NCI-H128 (cell line): ENCODE measurements around the gene VPS33A.
"Not testable (repeated sequence)": the region's sequence is repeated elsewhere in the genome, so short reads cannot be mapped to it uniquely, and the experiment has no call there.

Experiments
- DNase-seq: peaks from one replicate; lab custom pipeline; 2025; ENCODE audit not compliant: unreplicated experiment; lab: John Stamatoyannopoulos, UW

Gene VPS33A

DNA sequence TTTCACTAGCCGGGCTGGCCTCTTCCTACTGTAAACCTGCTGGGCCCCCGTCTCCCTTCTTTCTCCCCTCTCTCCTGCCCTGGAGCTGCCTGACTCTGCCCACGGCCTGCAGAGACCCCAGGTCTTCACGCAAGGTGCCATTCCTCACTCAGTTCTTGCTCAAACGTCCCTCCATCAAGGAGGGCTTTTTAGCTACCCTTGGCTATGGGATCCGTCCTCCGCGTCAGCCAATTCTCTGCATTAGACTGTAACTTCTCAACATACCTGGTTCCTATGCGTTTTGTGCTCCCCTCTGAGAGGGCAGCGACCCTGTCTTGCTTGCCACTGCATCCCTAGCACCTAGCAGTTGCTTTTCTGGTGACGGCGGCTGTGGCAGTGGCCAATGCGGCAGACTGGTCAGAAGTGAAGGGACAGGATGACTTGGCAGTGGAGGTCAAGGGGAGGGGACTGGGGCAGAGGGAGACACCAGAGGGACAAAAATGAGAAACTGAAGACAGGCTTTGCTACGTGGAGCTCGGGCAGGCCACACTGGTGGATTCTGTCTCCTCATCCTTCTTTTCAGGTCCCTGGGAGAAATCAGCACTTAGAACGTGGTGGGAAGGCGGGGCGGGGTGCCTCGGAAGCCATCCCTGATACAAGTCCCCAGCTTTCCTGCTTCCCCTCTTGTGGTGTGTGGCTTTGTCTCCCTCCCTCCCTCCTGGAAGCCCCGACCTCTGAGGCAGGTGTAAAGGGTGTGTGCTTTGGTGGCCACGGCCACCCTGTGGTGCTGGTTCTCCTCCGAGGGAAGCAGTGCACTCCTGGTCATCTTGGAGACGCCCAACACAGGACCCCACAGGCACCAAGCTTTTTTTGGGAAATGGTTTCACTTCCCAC is 61.0 kb downstream of the VPS33A start:
- no peak for DNase-seq

DNA sequence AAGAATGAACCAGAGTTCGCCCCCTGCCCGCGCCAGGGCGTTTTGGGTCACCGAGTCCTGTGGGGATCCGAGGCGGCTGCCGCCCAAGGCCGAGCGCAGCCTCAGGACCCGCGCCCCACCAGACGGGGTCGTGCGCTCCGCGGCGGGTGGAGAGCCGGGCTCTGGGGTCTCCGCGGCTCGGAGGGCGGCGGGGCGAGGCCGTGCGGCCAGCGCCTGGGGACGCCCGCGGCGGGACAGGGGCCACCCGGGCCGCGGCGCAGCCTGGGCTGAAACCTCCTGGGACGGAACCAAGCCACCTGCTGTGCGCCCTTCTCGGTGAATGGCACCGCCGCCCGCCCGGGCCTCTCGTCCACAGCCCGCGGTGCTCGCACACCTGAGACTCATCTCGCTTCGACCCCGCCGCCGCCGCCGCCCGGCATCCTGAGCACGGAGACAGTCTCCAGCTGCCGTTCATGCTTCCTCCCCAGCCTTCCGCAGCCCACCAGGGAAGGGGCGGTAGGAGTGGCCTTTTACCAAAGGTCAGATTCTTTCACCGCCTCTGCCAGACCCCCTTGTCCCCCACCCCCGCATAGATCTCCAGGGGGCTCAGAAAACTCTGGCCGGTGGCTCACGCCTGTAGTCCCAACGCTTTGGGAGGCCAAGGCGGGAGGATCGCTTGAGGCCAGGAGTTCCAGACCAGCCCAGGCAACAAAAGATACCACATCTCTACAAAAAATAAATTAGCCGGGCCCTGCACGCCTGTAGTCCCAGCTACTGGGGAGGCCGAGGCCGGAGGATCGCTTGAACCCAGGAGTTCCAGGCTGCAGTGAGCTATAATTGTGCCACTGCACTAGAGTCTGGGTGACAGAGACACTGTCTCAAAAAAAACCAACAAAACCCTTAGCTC is 61.9 kb downstream of the VPS33A start:
- DNase-seq = no peak

DNA sequence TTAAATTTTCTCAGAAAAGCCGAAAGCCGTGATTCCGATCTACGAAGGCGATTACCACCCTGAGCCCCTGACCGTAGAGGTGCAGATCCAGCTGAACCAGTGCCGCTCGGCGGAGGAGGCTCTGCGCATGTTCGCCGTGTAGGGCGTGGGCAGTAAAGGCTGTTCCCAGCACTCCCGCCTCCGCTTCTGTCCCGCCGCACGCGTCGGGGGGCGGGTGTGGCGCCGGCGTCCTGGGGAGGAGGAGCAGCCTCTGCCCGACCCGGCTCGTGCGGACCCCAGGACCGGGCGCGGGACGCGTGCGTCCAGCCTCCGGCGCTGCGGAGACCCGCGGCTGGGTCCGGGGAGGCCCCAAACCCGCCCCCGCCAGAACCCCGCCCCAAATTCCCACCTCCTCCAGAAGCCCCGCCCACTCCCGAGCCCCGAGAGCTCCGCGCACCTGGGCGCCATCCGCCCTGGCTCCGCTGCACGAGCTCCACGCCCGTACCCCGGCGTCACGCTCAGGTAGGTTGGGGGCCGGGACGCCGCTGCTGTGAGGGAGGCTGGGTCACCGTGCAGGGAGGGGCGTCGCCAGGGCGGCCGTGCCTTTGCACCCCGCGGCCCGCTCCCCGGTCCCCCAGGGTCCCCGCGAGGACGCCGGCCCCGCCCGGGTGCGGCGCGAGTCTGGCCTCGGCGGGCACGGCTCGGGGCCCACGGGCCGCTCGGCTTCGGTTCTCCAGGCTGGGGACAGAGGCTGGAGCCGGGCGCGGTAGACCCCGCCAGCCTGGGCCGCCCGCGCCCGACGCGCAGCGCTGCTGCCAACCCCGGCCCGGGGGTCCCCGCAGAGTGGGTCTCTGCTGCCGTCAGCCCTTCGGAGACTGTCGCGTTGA is 62.8 kb downstream of the VPS33A start, which contains the start of gene B3GNT4:
TSS of gene B3GNT4 (plus strand) at position 409 of the 866 bp plus-strand sequence. CDS start 910 bp downstream, outside the sequence.
- peak; percentile 67 for DNase-seq

DNA sequence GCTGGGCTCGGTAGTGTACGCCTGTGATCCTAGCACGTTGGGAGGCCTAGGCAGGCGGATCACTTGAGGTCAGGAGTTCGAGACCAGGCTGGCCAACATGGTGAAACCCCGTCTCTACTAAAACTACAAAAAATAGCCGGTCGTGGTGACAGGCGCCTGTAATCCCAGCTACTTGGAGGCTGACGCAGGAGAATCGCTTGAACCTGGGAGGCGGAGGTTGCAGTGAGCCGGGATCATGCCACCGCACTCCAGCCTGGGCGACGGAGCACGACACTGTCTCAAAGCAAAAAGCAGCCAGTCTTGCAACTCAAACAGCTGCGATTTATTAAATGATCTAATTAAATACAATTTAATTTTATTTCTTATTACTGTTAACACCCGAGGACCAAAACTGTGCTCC is 63.5 kb downstream of the VPS33A start:
- not testable (repeated sequence) for DNase-seq

DNA sequence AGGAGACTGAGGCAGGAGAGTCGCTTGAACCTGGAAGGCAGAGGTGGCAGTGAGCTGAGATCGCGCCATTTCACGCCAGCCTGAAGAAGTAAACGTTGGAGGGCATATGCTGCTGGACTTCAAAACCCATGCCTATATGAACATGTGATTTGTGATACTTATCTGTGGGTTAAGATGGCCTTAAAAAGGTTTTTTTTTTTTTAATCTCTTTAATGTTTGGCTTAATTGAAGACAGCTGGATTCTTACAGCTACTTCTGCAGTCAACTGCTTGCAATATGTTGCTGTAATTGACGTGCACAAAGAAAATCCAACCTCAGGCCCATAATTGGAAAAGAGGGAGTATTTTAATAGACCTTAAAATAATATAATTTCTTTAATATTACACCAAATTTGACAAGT is 64.3 kb downstream of the VPS33A start:
- no peak for DNase-seq

DNA sequence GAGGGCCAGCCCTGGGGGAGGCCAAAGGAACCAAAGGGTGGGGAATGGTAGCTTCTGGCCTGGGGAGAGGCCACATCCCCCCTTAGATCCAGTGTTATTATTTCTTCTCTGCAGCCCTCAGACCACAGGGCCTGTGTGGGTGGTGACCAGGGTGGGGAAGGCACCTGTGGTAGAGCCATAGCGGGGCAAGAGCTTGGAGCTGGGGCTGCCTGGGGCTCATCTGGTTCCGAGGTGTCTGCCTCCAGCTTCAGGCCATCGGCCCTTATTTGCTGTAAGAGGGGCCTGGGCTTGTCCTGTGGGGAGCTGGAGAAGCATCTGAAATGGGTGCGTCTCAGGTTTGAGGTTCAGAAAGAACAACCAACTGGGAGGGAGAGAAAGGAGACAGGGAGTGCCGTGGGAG is 64.9 kb downstream of the VPS33A start:
- DNase-seq = no peak

DNA sequence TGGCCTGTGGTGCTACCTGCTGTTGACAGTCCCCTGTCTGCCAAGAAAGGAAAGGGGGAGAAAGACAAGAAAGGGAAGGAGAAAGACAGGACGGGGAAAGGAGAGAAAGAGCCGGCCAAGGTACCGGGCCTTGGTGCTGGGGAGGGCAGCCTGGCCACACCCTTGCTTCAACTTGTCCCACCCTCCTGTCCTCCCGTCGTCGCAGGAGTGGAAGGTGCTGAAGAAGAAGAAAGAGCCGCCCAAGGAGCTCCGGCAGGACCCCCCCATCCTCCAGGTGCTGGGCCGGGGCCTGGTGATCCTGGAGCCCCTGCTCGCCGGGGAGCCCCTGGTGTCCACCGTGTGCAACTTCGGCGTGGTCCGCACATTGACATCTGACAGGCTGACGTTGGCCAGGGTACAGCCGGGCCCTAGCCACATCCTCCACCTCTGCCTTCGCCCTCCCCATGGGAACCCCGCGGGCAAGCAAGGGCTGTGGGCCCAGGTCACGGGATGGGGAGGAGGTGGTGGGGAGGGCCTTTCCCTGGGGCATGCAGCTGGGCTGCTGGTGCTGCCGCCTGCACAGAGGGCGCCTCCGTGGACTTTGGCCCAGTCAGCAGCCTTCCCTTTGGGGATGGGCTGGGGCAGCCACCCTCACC is 65.6 kb downstream of the VPS33A start:
- no peak for DNase-seq

DNA sequence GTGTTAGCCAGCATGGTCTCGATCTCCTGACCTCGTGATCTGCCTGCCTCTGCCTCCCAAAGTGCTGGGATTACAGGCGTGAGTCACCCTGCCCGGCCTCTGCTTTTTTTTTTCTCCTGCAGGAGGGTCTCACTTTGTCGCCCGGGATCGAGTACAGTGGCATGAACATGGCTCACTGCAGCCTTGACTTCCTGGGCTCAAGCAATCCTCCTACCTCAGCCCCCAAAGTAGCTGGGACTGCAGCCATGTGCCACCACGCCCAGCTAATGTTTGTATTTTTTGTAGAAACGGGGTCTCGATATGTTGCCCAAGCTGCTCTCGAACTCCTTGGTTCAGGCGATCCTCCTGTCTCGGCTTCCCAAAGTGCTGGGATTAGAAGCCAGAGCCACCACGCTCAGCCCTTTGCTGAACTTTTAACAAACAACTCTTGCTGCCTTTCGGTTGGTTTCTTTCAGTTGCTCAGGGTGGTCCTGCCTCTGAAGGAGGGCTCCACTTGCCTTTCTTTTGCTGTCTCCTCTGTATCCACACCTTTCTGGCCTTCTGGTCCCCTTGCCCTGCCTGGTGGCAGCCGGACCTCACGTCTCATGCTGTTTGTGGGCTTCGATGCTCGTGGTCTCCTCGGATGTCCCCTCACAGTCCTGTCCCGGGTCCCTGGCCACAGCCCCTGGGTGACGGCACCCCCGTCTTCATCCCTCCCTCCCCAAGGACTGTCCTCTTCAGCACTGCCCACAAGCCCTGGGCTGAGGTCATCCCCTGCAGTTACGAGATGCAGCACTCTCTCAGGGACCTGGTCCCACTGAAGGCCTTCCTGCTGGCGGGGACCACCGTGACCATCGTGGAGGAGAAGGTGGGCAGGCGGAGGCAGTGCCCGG is 66.6 kb downstream of the VPS33A start:
- no peak for DNase-seq

DNA sequence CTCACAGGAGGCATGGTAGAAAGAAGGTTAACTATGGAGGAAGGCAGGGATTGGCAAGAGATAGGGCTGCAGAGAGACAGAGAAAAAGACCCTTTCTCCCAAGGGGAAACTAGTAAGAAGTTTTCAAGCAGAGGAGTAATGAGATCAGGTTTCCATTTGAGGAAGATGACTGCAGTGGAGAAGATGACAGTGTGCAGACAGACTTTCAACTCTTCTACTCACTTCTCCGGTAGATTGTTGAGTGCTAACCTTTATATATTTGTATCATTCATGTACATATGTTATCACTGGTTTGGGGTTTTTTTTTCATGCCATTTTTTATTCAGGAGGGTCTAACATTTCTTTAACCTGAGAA is 68.7 kb downstream of the VPS33A start:
- DNase-seq = no peak

DNA sequence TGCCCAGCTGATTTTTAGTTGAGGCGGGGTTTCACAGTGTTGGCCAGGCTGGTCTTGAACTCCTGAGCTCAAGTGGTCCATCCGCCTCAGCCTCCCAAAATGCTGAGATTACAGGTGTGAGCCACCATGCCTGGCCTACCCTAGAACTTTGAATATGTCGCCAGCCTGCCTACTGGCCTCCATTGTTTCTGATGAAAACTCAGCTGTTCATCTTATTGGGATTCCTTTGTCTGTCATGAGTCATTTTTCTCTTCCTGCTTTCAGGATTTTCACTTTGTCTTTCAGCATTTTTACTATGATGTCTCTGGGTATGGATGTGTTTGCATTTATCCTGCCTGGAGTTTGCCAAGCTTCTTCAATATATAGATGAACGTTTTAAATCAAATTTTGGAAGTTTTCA is 70.9 kb downstream of the VPS33A start:
- no peak for DNase-seq

DNA sequence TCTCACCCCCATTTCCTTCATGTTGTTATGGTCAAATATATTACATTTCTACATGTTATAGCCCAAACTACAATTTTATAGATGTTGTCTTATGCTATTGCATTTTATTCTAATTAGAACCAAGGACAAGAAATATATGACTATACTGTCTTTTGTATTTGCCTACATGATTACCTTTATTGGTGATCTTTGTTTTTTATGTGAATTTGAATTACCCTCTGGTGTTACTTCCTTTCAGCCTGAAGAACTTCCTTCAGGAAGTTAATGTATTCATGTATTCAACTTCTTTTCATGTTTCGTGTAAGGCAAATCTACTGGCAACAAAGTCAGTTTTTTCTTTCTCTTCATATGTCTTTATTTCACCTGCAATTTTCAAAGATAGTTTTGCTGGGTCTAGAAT is 71.5 kb downstream of the VPS33A start:
- DNase-seq = no peak

DNA sequence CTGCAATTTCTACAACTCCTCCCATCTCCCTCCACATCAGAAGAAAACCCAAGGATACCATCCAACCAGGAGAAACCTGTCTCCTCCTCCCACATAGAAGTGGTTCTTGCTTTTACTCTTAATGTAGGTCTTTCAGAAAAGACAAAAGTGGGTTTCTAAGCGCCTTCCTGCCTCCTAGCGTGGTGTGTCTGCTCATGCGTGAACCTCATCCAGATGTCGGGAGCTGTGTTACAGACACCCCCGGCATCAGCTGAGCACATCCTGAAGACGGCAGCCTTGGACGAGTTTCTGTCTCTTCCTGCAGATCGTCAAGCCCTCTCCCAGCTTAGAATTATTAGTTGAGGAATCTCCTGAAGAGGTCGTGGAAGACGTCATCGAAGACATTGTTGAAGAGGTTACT is 73.9 kb downstream of the VPS33A start:
- DNase-seq = no peak

DNA sequence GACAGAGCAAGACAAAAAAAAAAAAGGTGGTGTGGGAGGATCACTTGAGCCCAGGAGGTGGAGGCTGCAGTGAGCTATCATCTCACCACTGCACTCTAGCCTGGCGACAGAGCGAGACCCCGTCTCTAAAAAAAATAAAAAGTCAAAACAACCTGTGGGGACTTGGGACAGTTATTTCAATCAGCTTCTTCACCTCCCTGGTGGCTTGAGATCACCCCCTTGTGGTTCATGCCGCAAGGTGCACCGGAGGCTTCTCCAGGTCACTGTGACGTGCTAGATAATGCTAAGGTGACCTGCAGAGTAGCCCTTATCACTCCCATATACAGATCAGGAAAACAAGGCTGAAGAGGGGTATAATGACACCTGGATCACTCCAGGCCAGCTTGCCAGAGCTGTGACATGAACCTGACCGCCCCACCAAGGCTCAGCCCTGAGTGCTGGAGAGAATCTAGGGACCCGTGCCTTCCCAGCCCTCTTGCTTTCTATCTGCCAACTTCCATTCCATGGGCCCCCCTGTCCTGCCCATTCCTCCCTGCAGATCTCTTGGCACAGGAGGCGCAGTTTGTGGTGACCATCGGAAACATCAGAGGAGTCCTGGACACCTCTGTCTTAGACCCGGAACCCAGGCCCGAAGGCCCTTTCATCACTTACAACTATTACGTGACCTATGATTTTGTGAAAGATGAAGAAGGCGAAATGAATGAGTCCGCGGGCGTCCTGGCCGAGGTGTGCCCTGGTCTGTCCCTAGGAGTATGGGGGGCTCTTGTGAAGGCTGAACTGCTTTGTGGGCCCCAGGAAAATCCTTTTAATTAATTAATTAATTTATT is 75.2 kb downstream of the VPS33A start:
- no peak for DNase-seq

DNA sequence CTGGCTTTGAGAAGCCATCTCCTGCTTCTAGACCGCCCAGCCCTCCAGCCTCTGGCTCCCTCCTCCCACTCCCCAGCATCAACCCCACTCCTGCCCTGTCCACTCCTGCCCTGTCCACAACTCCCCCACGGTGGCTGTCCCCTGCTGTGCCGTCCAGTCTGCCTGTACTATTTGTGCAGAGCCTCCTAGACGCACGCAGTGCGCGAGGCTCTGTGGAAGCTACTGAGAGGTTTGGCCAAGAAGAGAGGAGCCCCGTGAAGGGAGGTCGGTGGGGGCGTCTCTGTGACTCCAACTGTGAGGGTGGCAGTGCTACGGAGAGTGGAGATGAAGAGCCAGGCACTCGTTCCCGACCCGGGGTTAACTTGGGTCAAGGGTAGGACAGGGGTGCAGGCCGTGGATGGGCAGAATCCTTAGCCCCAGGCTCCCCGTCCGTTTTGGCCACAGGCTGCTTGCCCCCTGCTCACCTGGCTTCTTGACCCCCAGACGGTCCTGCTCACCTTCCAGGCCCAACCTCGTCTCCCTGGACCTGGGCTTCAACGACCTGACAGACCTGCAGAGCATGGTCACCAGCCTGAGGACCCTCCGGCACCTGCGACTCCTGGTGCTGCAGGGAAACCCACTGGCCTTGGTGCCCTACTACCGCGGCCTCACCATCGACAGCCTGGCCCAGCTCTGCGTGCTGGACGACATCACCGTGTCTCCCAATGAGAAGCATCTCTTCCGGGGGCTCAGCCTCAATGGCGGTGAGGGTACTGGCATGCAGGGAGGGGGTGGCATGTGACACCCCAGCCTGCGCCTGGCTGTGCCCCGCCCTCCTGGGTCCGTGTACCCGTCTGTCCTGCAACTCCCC is 76.4 kb downstream of the VPS33A start:
- no peak for DNase-seq

DNA sequence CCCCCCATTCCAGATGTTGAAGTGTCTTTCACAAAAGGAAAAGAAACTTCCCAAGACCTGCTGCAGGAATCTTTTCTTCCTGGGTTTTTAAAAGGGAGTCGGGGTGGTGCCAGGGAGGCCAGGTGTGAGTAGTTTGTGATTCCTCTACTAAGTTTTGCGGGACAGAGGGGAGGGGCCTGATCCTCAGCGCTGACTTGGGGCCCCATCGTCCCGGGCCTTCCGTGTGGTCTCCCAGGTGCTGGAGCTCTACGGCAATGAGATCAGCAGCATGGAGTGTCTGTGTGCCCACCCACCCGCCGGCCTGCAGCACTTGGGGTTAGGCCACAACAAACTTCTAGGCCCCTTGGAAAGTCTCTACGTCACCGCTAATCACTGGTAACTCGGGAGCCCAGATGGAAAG is 78.8 kb downstream of the VPS33A start:
- DNase-seq = no peak

DNA sequence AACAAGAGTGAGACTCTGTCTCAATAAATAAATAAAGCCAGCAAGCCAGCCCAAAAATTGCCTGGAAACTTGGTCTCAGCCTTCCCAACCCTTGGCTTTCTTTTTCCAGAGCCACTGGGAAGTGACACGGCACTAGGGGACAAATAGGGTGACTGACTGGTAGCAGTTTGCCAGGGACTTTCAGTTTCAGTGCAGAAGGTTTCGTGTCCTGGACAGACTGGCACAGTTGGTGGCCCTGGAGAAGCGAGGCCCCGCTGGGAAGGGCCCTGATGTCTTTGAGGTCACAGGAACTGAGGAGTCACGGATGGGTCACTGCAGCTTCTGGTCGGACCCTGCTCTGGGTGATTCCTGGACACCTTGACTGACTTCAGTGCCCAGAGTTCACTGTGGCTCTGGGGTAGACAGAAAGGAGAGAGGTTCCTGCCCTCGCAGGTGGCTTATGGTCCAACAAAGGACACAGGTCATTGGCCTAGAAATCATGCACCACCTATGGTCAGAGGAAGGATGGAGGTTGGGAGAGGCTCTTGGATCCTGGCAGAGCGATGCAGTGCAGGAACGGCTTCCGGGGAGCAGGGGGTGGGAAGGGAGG is 80.7 kb downstream of the VPS33A start:
- DNase-seq = no peak

DNA sequence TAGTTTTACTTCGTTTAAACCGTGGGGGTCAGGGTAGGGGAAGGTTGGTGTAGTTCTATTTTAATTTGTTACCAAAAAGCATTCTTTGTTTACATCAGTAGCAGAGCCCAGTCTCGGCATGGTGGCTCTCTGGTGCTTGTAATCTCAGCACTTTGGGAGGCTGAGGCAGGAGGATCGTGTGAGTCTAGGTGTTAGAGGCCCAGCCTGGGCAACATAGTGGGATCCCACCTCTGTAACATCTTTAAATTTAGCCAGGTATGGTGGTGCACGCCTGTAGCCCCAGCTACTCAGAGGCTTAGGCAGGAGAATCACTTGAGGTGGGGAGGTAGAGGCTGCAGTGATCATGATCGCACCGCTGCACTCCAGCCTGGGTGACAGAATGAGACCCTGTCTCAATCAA is 81.2 kb downstream of the VPS33A start:
- no peak for DNase-seq

DNA sequence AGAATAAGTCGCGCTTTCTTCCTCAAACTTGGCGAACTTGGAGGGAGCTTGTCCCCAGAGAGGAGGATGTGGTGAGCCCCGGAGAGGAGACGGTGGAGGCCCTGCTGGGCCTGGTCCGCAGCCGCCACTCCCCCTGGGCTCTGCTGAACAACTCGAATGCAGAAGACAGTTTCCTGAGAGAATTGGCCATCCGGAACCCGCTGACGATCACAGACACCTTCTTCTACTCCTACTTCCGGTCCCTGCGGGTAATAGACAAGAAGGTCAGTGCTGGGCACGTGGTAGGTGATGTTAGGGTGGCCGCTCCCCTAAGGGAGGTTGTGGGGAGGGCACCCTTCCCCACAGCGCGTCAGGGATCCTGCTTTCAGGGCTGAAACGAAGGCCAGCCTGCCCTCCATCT is 81.8 kb downstream of the VPS33A start:
- DNase-seq = no peak
